ENCODE data around the gene RASGRP4. TPM values are rescaled to one million over a fixed set of nuclear protein-coding genes. Genes with fewer than 3 reads are reported as not detected.

Gene RASGRP4
- total RNA-seq, 3 donors from 2014 or later: 0.55 to 2.3 (median 2.0) TPM

GRCh38 chr19:38374332-38375097 is 51.5 kb downstream of the RASGRP4 start, which contains the start of gene PSMD8:
TSS of gene PSMD8 (plus strand) at chr19:38374571. CDS start at chr19:38374602, 31 bp downstream.
- Histone ChIP-seq H3K4me3 (peak within 1 kb of the TSS; percentile 83), H3K36me3 (ENCODE audit: low read depth) (peaks cover 5% of the 10 kb centered on the region), H3K4me1 (ENCODE audit: low read depth) (peaks cover 13% of the 10 kb centered on the region), H3K9me3 (no peaks in the 10 kb centered on the region)
- ATAC-seq (peak; percentile 99), DNase-seq (peak; percentile 99 to 100 (median 99))
- intact Hi-C loops (cut with DNase I, micrococcal nuclease): no loop called here
- TF ChIP-seq, protein P1, sequence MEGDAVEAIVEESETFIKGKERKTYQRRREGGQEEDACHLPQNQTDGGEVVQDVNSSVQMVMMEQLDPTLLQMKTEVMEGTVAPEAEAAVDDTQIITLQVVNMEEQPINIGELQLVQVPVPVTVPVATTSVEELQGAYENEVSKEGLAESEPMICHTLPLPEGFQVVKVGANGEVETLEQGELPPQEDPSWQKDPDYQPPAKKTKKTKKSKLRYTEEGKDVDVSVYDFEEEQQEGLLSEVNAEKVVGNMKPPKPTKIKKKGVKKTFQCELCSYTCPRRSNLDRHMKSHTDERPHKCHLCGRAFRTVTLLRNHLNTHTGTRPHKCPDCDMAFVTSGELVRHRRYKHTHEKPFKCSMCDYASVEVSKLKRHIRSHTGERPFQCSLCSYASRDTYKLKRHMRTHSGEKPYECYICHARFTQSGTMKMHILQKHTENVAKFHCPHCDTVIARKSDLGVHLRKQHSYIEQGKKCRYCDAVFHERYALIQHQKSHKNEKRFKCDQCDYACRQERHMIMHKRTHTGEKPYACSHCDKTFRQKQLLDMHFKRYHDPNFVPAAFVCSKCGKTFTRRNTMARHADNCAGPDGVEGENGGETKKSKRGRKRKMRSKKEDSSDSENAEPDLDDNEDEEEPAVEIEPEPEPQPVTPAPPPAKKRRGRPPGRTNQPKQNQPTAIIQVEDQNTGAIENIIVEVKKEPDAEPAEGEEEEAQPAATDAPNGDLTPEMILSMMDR (IDR thresholded peaks at IDR 0.05): peak; percentile 36

GRCh38 chr19:38373907-38374331 is 52.1 kb downstream of the RASGRP4 start:
- Histone ChIP-seq H3K4me1 (ENCODE audit: low read depth) (peaks cover 13% of the 10 kb centered on the region), H3K9me3 (no peaks in the 10 kb centered on the region), H3K4me3 (peak overlapping the region; percentile 83), H3K36me3 (ENCODE audit: low read depth) (peaks cover 5% of the 10 kb centered on the region)
- ATAC-seq: no peak
- DNase-seq: peak in 1 of 3 donors; percentile 12
- TF ChIP-seq, protein P1 (IDR thresholded peaks at IDR 0.05): no peak
- intact Hi-C loops (cut with DNase I, micrococcal nuclease): no loop called here

- Histone ChIP-seq H3K9me3 (no peaks in the 10 kb centered on the region), H3K4me1 (ENCODE audit: low read depth) (peaks cover 9% of the 10 kb centered on the region), H3K4me3 (no peak overlapping the region), H3K36me3 (ENCODE audit: low read depth) (peaks cover 5% of the 10 kb centered on the region)
- DNase-seq: no peak
- ATAC-seq: no peak
- TF ChIP-seq, protein P1 (IDR thresholded peaks at IDR 0.05): no peak
- intact Hi-C loops (cut with DNase I, micrococcal nuclease): no loop called here
These were observed 54.9 kb downstream of the RASGRP4 start for GRCh38 chr19:38371081-38371480.

GRCh38 chr19:38370299-38370698 is 55.7 kb downstream of the RASGRP4 start:
- Histone ChIP-seq H3K4me1 (ENCODE audit: low read depth) (peaks cover 2% of the 10 kb centered on the region), H3K36me3 (ENCODE audit: low read depth) (peaks cover 5% of the 10 kb centered on the region), H3K4me3 (no peak overlapping the region), H3K9me3 (no peaks in the 10 kb centered on the region)
- intact Hi-C loops (cut with DNase I, micrococcal nuclease): no loop called here
- TF ChIP-seq, protein P1 (IDR thresholded peaks at IDR 0.05): no peak
- ATAC-seq: no peak
- no peak for DNase-seq

DNA sequence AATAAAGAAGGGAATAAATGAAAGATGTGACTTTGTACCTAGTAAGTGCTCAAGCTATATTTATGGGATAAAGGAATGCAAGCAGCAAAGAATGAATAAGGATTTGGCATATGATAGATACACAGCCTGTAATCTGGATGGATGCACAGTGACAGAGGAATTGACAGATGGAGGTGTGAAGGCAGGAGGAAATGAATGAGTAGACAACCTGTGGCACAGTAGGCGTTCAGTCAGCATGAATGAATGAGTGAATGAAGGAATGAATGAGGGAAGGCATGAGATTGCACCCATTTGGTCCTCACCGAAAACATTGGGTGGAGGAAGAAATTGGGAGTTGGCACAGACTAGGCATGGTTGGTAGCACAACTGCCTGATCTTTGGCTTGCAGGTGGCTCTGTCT is 56.4 kb downstream of the RASGRP4 start:
- intact Hi-C loops (cut with DNase I, micrococcal nuclease): no loop called here
- ATAC-seq (no peak), DNase-seq (no peak)
- no peak overlapping the region for H3K4me3 ChIP-seq
- no peaks in the 10 kb centered on the region for H3K4me1 ChIP-seq (ENCODE audit: low read depth)
- H3K9me3 ChIP-seq: peaks cover 3% of the 10 kb centered on the region
- TF ChIP-seq, protein P1 (IDR thresholded peaks at IDR 0.05): no peak
- H3K36me3 ChIP-seq (ENCODE audit: low read depth): peaks cover 4% of the 10 kb centered on the region

Measured in mucosa of descending colon (tissue), 3 donors.